A549 (cell line): ENCODE data around the gene BLOC1S4. TPM values are rescaled to one million over a fixed set of nuclear protein-coding genes. Genes with fewer than 3 reads are reported as not detected.
A peak's percentile ranks its signal among the peaks of the same experiment; 100 is the strongest.

Experiments used
- ATAC-seq, 2 experiments: fragments of 200-7000 bp in 1 of 2; fragments of >200 bp in 1 of 2; cut with Nextera tagmentation in 1 of 2; cut with Tn5 transposase in 1 of 2; 3 replicates each; pipeline versions ENCODE4 v1.8.0 to v1.9.1; 2018 to 2020; ENCODE audit warnings: mild to moderate bottlenecking in 1 of 2, moderate library complexity in 1 of 2
- CTCF ChIA-PET: fragments of 300-600 bp; sonication (Branson Sonifier 250); formaldehyde crosslinking; extraction: SDS; loops from one replicate; lab custom pipeline; 2021; ENCODE audit warnings: antibody characterized with exemption, inconsistent platforms; lab: Yijun Ruan, JAX
- POLR2A ChIA-PET: fragments of 350-600 bp; formaldehyde crosslinking; extraction: SDS; loops from one replicate; lab custom pipeline; 2021; ENCODE audit warnings: antibody characterized with exemption, inconsistent platforms; lab: Yijun Ruan, JAX
- DNase-seq, 2 experiments: peaks; one replicate each; pipeline versions ENCODE4 v3.0.0 to v3.0.0-alpha.2; 2011 to 2016; ENCODE audit warnings: low read depth in 1 of 2, low spot score in 1 of 2
- FAIRE-seq: peaks from 2 replicates; lab custom pipeline; 2011; peaks lifted over from hg19 to GRCh38; lab: Jason Lieb, UNC
- H3K27ac ChIP-seq, 2 experiments: fragments of >200 bp; sonication (Bioruptor Twin); formaldehyde crosslinking; 3 replicates each; pipeline ENCODE4 v1.5.1; 2016 to 2017
- H3K4me1 ChIP-seq: fragments of >200 bp; sonication (Bioruptor Twin); formaldehyde crosslinking; 3 replicates; pipeline ENCODE4 v1.6.1; 2016
- H3K4me2 ChIP-seq: fragments of >200 bp; sonication (Bioruptor Twin); formaldehyde crosslinking; 3 replicates; pipeline ENCODE4 v1.6.1; 2016
- H3K4me3 ChIP-seq: fragments of >200 bp; sonication (Bioruptor Twin); formaldehyde crosslinking; 3 replicates; pipeline ENCODE4 v1.5.1; 2016
- H3K9me3 ChIP-seq: fragments of >200 bp; sonication (Bioruptor Twin); formaldehyde crosslinking; 3 replicates; pipeline ENCODE4 v1.6.1; 2016
- BCL3 ChIP-seq: fragments of >200 bp; sonication (Bioruptor Twin); formaldehyde crosslinking; IDR thresholded peaks from 3 replicates; pipeline ENCODE4 v1.6.1; 2016
- CHD2 ChIP-seq: fragments of 150-350 bp; IDR thresholded peaks from 2 replicates; pipeline ENCODE4 v1.6.1; 2014; ENCODE audit warnings: low read length; ENCODE audit not compliant: partially characterized antibody
- EHMT2 ChIP-seq: fragments of 200-600 bp; sonication (generic); IDR thresholded peaks from 2 replicates; pipeline ENCODE4 v1.6.1; 2016; ENCODE audit warnings: antibody characterized with exemption, low read depth, mild to moderate bottlenecking, moderate library complexity
- ELK1 ChIP-seq: fragments of 150-350 bp; IDR thresholded peaks from 2 replicates; pipeline ENCODE4 v1.6.1; 2014; ENCODE audit warnings: low read depth, mild to moderate bottlenecking, low read length
- EP300 ChIP-seq, 2 experiments: fragments of >200 bp; sonication (Bioruptor Twin); formaldehyde crosslinking; IDR thresholded peaks; 2 replicates in 1 of 2; 3 replicates in 1 of 2; pipeline ENCODE4 v1.6.1; 2016 to 2017
- FOSB ChIP-seq: fragments of 250-450 bp; sonication (Bioruptor Pico); IDR thresholded peaks from 2 replicates; pipeline ENCODE4 v1.5.0; 2020; ENCODE audit warnings: mild to moderate bottlenecking, moderate library complexity
- HOXB5 ChIP-seq: fragments of 250-450 bp; sonication (Bioruptor Pico); IDR thresholded peaks from 2 replicates; pipeline ENCODE4 v1.5.0; 2020; ENCODE audit warnings: mild to moderate bottlenecking, moderate library complexity
- KDM1A ChIP-seq: fragments of 200-600 bp; sonication (generic); IDR thresholded peaks from 2 replicates; pipeline ENCODE4 v1.6.1; 2016; ENCODE audit warnings: low read depth, mild to moderate bottlenecking
- KDM5A ChIP-seq: fragments of 200-600 bp; sonication (generic); IDR thresholded peaks from 2 replicates; pipeline ENCODE4 v1.6.1; 2016; ENCODE audit warnings: antibody characterized with exemption, mild to moderate bottlenecking
- PHF8 ChIP-seq: fragments of 200-600 bp; sonication (generic); IDR thresholded peaks from 2 replicates; pipeline ENCODE4 v1.6.1; 2016; ENCODE audit warnings: low read depth, mild to moderate bottlenecking, antibody characterized with exemption, moderate library complexity, borderline replicate concordance
- POLR2A ChIP-seq: IDR thresholded peaks from 2 replicates; pipeline ENCODE4 v1.6.1; 2012; ENCODE audit warnings: mild to moderate bottlenecking, low read length
- RAD21 ChIP-seq, 2 experiments: fragments of >200 bp in 1 of 2; sonication (Bioruptor Twin) in 1 of 2; formaldehyde crosslinking in 1 of 2; IDR thresholded peaks in 1 of 2; conservative IDR thresholded peaks in 1 of 2; 2 replicates in 1 of 2; 3 replicates in 1 of 2; pipeline ENCODE4 v1.6.1; 2012 to 2018; ENCODE audit warnings: inconsistent platforms in 1 of 2
- RCOR1 ChIP-seq: fragments of 150-350 bp; IDR thresholded peaks from 2 replicates; pipeline ENCODE4 v1.6.1; 2014; ENCODE audit warnings: antibody characterized with exemption, low read length, low read depth
- REST ChIP-seq: fragments of 200-600 bp; sonication (generic); IDR thresholded peaks from 2 replicates; pipeline ENCODE4 v1.6.1; 2016; ENCODE audit warnings: antibody characterized with exemption, mild to moderate bottlenecking, moderate library complexity
- RFX5 ChIP-seq: fragments of 450-650 bp; IDR thresholded peaks from 2 replicates; pipeline ENCODE4 v1.7.1; 2014; ENCODE audit warnings: antibody characterized with exemption, mild to moderate bottlenecking, moderate library complexity
- RNF2 ChIP-seq: fragments of 200-600 bp; sonication (generic); IDR thresholded peaks from 2 replicates; pipeline ENCODE4 v1.6.1; 2016; ENCODE audit warnings: low read depth, mild to moderate bottlenecking, antibody characterized with exemption, moderate library complexity, borderline replicate concordance
- ZSCAN20 ChIP-seq: fragments of 250-450 bp; sonication (Bioruptor Pico); IDR thresholded peaks from 2 replicates; pipeline ENCODE4 v1.8.0; 2022; ENCODE audit warnings: mild to moderate bottlenecking, moderate library complexity
- WGBS: methylation state at CpG from one replicate; pipeline ENCODE4 v1.1.6; 2017; ENCODE audit errors: missing lambda C conversion rate; 5-methylcytosine and 5-hydroxymethylcytosine counted together
- polyA plus RNA-seq, 4 experiments: library from polyadenylated mRNA; depleted of rRNA in 3 of 4; stranded (reverse); fragments of >200 nt; fragmentation: RNase III in 1 of 4; extraction: RNeasy Plus Mini Kit Qiagen cat#74134 plus additional on column Dnase treatment in 1 of 4; gene quantifications; 2 replicates in 3 of 4; 3 replicates in 1 of 4; pipeline ENCODE4 v1.2.3, GENCODE V29; 2011 to 2017
- TF ChIP-seq, protein P1 (sequence below): fragments of 250-450 bp; sonication (Bioruptor Pico); IDR thresholded peaks from 2 replicates; pipeline ENCODE4 v1.5.0; 2020; ENCODE audit warnings: low read depth, mild to moderate bottlenecking, moderate library complexity
- TF ChIP-seq, protein P2 (sequence below): fragments of >200 bp; sonication (Bioruptor Twin); formaldehyde crosslinking; IDR thresholded peaks from 3 replicates; pipeline ENCODE4 v1.5.1; 2016
- TF ChIP-seq, protein P3 (sequence below): IDR thresholded peaks from 2 replicates; pipeline ENCODE4 v1.6.1; 2012

Gene BLOC1S4
- polyA plus RNA-seq, 2 of the 4 experiments (the other 2 are of a cell fraction), result 13.2 to 13.9 TPM

DNA sequence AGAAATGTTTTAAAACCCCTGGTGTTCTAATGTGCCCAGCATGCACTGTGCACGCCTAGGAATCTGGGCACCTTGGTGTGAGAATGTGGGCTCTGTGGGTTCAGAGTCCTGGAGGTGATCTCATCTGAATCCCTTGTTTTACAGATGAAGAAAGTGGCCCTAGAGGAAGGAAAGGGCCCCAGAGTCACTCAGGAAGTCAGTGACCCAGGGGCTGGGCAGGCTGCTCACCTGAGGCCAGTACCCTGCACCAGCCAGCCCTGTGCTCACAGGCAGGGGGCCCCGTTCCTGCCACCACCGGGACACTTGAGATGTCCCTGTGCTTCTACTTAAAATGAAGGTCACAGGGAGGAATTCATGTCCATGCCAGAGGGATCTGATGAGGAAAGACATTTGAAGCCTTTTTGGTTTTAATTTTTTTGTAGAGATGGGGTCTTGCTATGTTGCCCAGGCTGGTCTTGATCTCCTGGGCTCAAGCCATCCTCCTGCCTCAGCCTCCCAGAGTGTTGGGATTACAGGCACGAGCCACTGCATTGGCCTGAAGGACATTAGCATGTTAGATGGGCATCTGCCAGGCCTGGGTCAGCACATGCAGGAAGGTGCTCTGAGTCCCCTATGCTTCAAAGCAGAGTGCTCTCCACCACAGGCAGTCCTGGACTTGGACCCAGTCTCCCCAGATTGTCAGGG lies 29.7 kb upstream of the BLOC1S4 start:
- ChIA-PET POLR2A (no interaction called here), CTCF (interaction anchor here (5.4 kb wide), 1 partner anchor 11 kb away, joined by 24 read pairs; no protein-coding TSS in a partner anchor)
- Histone ChIP-seq H3K4me2 (no peak overlapping the region), H3K27ac (no peak overlapping the region; a peak in 1 of 6 replicates), H3K4me3 (no peak overlapping the region), H3K9me3 (no peaks in the 10 kb centered on the region), H3K4me1 (peaks cover 26% of the 10 kb centered on the region)
- 83% methylated on average over 2 of the region's 4 CpGs for WGBS
- TF ChIP-seq, protein P1, sequence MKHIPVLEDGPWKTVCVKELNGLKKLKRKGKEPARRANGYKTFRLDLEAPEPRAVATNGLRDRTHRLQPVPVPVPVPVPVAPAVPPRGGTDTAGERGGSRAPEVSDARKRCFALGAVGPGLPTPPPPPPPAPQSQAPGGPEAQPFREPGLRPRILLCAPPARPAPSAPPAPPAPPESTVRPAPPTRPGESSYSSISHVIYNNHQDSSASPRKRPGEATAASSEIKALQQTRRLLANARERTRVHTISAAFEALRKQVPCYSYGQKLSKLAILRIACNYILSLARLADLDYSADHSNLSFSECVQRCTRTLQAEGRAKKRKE (CRISPR knock-in tag), result no peak
- TF ChIP-seq BCL3 (no peak), RFX5 (no peak), CHD2 (no peak), EHMT2 (no peak)
- FAIRE-seq (no peak), ATAC-seq (no peak), DNase-seq (no peak)

GRCh38 chr4:6687947-6688878 lies 27.8 kb upstream of the BLOC1S4 start:
- H3K27ac ChIP-seq, result peak overlapping the region; percentile 78 to 89
- WGBS, result 86% methylated on average over 24 of the region's 24 CpGs
- ATAC-seq, result peak in 1 of 2 experiments; percentile 8; a peak in 2 of 6 replicates
- H3K4me2 ChIP-seq, result peak overlapping the region; percentile 70
- ChIA-PET POLR2A (interaction anchor here (1.1 kb wide), 1 partner anchor 22 kb away, joined by 5 read pairs; the partner anchor contains the start of gene MRFAP1L1), CTCF (interaction anchor here (1.0 to 5.4 kb wide), 4 partner anchors 8 to 393 kb away, joined by 3 to 24 read pairs (median 4); no protein-coding TSS in a partner anchor)
- no peak overlapping the region for H3K4me3 ChIP-seq
- no peak for FAIRE-seq
- H3K4me1 ChIP-seq, result peaks cover 32% of the 10 kb centered on the region
- DNase-seq, result no peak
- H3K9me3 ChIP-seq, result no peaks in the 10 kb centered on the region
- TF ChIP-seq RCOR1 (no peak), EP300 (IDR thresholded peaks at IDR 0.05) (no peak), KDM1A (no peak), KDM5A (no peak), RNF2 (no peak), PHF8 (no peak), ZSCAN20 (CRISPR knock-in tag) (no peak), POLR2A (no peak), REST (no peak), HOXB5 (no peak), ELK1 (no peak), RAD21 (conservative IDR thresholded peaks at IDR 0.05 in 1 of 2, IDR thresholded peaks at IDR 0.05 in 1 of 2) (no peak), FOSB (no peak)
- TF ChIP-seq, protein P2, sequence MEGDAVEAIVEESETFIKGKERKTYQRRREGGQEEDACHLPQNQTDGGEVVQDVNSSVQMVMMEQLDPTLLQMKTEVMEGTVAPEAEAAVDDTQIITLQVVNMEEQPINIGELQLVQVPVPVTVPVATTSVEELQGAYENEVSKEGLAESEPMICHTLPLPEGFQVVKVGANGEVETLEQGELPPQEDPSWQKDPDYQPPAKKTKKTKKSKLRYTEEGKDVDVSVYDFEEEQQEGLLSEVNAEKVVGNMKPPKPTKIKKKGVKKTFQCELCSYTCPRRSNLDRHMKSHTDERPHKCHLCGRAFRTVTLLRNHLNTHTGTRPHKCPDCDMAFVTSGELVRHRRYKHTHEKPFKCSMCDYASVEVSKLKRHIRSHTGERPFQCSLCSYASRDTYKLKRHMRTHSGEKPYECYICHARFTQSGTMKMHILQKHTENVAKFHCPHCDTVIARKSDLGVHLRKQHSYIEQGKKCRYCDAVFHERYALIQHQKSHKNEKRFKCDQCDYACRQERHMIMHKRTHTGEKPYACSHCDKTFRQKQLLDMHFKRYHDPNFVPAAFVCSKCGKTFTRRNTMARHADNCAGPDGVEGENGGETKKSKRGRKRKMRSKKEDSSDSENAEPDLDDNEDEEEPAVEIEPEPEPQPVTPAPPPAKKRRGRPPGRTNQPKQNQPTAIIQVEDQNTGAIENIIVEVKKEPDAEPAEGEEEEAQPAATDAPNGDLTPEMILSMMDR, result no peak
- TF ChIP-seq, protein P3, sequence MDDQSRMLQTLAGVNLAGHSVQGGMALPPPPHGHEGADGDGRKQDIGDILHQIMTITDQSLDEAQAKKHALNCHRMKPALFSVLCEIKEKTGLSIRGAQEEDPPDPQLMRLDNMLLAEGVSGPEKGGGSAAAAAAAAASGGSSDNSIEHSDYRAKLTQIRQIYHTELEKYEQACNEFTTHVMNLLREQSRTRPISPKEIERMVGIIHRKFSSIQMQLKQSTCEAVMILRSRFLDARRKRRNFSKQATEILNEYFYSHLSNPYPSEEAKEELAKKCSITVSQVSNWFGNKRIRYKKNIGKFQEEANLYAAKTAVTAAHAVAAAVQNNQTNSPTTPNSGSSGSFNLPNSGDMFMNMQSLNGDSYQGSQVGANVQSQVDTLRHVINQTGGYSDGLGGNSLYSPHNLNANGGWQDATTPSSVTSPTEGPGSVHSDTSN, result no peak
